Activated T-cell treated with anti-CD3 and anti-CD28 coated beads for 1 hour (primary cell): ENCODE results near the gene DZIP1L.
"Not testable (repeated sequence)": the region's sequence is repeated elsewhere in the genome, so short reads cannot be mapped to it uniquely, and the experiment has no call there.

Experiments
- DNase-seq: peaks from one replicate; pipeline ENCODE4 v3.0.0-alpha.2; 2020; ENCODE audit warnings: low read depth

The DZIP1L gene

DNA sequence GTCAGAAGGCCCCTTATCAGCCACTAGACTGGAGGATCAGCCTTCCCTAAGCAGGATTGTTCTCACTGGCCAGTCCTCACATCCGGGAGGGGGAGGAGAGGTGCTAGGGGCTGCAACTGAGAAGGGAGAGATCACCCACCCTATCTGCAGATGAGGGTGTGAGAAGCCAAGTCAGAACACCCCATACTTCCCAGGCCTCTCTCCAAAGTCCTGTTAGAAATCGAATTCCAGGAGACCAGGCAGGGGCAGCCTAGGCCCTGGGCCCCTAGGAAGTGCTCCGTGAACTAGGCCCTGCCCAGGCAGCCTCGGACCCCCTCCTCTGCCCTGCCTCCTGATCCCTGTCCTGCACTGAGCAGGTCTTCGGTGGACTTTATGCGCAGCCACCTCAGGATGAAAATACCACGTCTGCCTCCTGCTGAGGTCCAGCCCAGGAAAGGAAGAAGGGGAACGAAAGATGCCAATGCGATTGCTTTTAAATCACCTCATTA lies 933 bp downstream of the DZIP1L start:
- no peak for DNase-seq

DNA sequence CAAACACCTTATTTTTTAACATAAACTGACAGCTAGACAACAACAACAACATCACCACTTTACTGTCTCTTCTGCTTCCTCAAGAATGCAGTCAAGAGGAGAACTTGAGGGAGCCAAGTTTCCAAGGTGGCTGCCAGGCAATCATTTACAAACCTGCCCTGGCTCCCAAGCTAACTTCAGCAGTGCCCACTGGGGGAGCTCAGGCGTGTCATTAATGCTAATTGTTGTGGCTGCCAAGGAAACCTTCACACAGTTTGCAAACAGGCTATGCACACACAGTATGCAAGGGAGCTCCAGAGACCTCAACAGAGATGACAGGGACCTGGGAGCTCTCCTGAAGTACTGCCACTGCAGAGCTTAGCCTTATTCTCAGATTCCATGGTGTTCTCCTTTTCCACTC lies 2.1 kb downstream of the DZIP1L start:
- DNase-seq, result no peak

DNA sequence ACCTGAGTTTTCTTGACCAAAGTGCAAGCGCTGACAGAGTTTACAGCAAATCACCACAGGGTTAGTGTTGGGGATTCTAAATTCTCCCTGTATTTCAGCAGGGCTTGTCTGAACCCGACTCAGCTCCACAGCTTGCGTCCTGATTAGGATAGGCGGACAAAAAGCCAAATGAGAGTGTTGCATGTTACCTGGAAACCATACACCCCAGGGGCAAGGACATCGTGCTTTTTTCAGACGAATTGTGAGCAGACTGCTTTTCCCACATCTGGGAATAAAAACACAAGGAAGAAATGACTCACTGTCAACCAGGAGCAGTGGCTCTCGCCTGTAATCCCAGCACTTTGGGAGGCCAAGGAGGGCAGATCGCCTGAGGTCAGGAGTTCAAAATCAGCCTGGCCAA lies 3.0 kb downstream of the DZIP1L start:
- no peak for DNase-seq

DNA sequence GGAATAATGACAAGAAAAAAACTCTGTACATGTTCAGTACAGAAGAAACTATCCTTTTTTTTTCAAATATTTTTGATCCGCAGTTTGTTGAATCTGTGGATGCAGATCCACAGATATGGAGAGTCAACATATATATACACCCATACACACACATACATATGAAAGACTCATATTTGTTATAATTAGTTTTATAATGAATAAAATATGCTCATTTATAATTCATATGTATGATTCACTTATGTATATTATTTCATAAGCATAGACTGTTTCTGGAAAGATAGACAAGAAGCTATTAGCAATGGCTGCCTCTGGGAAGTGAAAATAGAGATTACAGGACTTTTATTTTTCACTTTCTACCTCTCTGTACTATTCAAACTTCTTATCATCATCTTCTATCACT lies 9.8 kb downstream of the DZIP1L start:
- no peak for DNase-seq

DNA sequence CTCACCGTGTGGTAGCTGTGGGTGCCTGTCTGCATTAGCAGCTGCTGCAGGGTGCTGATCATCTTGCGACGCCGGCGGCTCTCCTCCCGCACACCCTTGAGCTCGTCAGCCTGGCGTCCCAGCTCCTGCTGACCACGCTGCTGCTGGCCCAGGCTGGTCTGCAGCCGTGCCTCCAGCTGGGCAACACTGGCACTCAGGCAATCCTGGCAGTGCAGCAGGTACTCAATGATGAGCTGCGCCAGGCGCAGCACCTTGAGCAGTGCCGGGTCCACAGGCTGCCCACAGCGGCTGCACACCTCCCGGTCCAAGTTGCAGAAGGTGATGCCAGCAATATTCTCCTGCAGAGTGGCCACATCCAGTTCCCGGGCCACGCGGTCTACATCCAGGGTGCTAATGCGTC lies 11.9 kb downstream of the DZIP1L start:
- DNase-seq, result no peak

DNA sequence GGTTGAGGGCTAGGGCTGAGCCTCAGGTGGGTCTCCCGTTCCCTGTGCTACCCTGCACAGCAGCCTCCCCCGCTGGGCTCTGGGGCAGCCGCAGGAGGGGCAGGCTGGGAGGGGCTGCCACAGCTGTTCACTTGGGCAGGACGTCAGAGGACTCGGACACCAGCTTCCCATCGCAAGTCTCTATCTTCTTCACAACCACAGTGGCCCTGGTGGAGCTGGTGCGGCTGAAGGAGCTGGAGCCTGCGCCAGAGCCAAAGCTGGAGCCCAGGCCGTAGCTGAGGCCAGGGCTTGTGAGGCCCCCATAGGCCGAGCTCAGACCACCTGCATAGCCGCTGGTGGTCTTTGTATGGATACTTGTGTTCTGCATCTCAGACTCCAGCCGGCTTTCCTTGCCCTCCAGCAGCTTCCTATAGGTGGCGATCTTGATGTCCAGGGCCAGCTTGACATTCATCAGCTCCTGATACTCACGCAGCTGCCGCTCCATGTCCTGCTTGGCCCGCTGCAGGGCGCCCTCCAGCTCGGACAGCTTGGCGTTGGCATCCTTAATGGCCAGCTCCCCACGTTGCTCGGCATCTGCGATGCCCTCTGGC lies 14.0 kb downstream of the DZIP1L start:
- not testable (repeated sequence) for DNase-seq

DNA sequence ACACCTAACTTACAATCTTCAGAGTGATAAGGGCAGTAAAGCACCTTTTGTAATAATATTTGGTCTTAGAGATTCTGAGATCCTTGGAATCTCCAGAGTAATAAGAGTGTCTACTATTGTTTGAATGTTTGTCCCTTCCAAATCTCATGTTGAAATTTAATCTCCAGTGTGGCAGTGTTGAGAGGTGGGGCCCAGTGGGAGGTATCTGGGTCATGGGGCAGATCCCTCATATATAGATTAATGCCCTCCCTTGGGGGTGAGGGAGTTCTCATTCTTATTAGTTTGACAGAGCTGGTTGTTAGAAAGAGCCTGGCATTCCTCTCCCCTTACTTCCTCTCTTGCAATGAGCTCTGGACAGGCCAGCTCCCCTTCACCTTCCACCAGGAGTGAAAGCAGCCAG lies 16.0 kb downstream of the DZIP1L start:
- no peak for DNase-seq

DNA sequence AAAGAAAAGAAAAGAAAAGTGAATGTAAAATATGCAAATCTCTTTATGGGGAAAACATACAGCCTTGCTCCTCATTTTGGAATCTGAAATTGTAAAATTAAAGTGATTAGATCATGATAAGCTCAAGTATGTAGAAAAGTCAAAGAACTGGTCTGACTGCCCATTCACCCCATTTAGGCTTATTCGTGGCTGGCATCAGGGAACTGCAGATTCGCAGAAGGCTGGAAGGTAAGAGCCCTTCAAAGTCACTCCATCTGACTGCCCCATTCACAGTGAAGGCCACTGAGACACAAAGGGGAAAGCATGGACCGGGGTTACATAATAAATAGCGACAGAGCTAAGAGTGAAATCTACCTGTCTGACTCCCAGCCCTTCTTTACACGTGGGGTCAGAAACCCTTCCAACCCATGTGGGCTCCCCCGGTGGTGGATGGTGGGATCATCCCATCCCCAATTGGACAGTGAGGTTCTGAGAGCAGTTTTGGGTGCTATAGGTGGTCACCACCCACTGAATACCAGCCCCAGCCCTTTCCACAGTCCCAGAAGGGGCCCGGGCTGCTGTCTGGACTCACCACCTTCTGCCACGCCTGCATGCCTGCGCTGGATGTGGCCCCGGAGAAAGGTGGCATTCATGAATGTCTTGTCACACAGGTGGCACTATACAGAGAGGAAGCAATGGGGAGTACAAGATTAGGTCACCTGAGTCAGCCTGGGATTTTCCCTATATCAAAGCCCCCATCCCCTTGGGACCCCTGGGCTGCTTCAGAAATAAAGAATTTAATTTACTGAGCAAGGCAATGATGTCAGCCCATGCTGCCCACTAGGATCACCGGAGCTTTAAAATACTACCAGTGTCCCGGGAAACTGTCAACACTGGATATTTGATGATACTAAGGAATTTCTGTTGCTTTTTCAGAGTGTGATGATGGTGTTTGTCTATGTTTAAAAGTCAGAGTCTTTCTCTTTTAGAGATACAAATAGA lies 17.9 kb downstream of the DZIP1L start:
- DNase-seq, result no peak

DNA sequence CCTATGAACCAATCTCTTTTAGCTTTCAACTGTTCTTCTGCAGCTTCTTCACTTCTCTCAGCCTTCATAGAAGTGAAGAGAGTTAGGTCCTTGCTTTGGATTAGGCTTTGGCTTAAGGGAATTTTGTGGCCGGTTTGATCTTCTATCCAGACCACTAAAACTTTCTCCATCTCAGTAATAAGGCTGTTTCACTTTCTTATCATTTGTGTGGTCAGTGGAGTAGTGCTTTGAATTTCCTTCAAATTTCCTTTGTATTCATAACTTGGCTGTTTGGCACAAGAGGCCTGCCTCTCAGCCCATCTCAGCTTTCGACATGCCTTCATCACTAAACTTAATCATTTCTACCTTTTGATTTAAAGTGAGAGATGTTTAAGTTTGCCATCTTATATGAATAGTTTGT lies 21.7 kb downstream of the DZIP1L start:
- DNase-seq, result no peak

DNA sequence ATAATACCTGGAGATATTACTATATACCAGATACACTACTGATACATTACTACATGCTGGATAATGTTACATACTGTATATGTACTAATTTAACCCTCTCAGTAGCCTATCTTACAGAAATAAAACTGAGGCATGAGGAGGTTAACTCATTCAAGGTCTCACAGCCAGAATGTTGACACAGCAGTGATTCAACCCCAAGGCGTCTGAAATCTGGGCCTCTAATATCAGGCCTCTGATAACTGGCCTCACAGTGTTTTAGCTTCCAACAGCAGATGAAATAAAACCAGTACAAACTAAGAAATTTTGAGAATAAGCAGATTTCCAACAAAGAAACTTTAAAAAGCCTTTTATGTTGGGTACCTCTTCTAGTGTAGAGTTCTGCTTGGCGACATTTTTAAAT lies 23.4 kb downstream of the DZIP1L start:
- no peak for DNase-seq

DNA sequence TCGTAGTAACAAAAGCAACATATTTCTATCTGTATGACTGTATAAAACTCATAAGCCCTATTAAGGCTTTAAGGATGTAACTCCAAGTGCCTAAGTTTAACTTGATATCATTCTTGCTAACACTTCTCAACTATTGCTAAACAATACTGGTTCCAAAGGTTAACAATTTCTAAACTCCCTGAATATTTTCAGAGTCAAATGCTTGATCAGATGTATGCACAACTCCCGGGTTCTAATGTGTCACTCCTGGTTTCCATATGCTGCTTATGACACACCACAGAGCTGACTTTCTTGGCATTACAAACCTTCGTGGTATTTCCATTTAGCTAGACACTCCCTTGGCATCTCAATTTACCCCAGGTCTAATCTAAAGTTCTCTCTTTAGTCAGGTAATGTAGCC lies 26.3 kb downstream of the DZIP1L start:
- no peak for DNase-seq

DNA sequence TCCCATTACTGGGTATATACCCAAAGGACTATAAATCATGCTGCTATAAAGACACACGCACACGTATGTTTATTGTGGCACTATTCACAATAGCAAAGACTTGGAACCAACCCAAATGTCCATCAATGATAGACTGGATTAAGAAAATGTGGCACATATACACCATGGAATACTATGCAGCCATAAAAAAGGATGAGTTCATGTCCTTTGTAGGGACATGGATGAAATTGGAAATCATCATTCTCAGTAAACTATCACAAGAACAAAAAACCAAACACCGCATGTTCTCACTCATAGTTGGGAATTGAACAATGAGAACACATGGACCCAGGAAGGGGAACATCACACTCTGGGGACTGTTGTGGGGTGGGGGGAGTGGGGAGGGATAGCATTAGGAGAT lies 29.7 kb downstream of the DZIP1L start:
- not testable (repeated sequence) for DNase-seq

DNA sequence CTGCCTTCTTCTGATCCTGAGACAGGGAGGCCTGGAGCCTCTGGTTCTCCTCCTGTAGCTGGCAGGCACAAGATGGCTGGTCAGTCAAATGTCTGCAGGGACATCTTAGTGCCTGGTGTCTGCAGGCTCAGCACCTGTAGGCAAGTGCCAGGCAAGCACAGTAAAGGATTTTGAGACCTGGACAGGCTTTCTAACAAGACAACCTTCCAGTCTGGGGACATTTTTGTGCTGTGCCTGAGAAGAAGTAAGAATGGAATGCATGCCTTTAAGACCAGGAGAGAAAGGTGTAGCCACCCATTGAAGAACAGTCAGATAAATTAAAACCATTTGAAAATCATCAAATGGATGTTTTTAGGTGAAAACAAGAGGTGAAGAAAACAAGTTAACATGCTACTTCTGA lies 31.2 kb downstream of the DZIP1L start:
- no peak for DNase-seq

DNA sequence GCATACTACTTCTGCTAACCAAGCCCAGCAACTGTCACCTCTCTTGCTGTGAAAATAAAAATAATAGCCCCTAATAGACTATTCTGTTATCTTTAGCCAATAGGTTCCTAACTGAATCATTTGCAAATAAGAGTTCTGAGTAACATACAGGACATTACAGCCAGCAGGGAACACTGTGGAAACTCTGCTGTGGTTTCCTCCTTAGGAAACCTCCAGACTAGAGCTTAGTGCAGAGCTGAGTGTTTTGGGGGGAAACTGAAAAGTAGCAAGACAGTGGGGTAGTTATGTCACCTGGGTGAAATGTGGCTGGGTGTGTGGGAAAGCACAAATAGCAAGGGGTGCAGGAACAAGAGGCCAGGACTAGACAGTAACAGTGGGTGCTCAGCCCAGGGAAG lies 32.4 kb downstream of the DZIP1L start:
- DNase-seq, result no peak

DNA sequence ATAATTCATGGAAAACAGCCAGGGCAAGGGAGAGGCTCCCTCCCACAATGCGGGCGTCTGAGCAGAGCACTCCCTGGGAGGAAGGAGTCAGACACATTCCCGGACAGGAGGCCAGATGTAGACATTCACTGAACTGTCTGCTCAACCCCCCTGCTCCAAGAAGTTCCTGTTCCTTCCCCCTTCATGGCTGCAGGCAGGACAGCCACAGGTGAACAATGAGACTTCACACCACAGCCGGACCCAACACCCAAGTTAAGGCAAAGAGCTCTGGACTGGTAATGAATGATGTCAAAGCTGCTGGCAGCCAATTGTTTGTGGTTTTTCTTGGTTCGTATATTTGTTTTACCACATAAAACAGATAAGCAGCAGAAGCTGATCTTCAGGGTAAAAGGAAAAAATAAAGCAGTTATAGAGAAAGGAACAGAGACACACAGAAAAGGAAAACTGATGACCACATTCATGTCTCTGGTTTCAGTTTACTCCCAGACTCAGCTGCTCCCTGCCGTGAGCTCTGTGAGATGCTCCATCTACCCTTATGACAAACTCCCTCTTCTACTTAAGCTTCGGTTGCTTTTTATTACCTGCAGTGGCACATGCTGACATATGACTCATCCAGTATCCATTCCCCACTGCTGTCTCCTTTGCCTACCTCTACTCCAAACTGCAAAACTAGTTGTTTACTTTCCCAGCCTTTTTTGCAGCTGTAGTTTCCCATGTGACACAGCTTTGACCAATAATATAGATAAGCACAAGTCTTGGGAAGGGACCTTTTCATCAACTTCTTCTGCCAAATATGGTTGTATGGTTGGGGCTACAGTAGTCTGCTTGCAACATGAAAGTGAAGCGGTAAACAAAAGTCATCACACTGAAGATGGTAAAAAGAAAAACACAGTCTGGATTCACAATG lies 33.1 kb downstream of the DZIP1L start:
- no peak for DNase-seq

DNA sequence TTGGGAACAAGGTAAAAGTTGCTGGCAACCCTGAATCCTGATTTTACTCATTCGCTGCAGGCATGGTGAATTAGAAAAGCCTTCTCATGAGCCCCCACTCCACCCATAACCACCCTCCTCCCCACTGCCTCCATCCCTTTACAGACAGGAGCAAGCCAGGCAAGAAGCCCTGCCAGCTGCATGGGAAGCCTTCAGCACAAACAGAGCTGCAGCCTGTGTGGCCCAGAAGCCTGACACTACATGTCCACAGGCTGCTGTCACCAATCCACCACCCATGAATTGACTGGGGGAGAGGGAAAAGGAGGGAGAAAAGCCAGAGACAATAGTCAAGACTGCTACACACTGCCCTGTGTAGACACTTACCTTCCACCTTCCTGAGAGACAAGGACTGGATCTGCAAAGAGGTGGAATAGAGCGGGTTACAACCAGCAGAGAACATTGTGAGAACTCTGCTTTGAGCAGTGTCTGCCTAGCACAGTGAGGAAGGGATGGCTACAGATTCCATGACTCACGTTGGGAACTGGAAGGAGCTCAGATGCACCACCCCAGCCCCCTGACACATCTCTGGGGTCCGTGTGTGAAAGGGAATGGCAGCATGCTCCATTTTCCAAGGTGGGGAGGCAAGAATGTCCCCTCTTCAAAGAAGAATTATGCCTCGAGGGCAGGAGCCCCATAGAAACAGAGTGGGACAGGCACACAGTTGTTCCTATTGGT lies 33.9 kb downstream of the DZIP1L start:
- DNase-seq, result no peak

DNA sequence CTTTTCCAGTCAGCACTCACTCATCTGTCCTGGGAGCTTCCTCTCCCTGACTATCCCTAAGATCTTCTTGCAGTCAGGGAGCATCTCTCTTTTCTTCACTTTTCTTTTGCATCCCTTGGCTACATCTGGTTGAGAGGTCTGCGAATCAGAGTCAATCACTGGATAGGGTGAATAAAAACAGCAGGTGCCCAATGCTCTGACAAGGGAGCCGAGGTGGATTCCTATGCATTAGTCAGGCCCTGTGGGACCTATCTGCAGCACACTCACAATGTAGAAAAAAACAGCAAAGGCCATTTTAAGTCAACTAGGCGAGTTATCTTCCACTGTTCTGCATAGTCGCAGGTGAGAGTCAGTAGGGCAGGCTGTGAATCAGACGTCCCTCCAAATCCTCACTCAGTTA lies 35.5 kb downstream of the DZIP1L start:
- DNase-seq, result no peak

DNA sequence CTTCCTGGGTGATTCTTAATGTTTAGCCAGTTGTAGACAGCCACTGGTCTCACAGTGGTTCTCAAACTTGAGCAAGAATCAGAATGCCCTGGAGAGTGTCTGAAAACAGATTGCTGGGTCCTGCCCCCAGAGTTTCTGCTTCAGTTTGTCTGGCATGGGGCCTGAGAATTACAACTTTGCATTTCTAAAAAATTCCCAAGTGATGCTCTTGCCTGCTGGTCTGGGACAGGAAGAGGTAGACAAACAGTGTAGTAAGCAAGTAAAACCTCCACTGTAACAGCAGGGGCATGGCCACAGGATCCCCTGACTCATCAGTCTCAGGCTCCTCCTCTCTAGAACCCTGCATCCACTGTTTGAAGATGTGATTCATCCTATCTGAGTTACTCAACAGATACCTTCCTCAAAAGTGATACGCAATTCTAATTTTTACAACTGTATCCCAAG lies 36.5 kb downstream of the DZIP1L start:
- no peak for DNase-seq

DNA sequence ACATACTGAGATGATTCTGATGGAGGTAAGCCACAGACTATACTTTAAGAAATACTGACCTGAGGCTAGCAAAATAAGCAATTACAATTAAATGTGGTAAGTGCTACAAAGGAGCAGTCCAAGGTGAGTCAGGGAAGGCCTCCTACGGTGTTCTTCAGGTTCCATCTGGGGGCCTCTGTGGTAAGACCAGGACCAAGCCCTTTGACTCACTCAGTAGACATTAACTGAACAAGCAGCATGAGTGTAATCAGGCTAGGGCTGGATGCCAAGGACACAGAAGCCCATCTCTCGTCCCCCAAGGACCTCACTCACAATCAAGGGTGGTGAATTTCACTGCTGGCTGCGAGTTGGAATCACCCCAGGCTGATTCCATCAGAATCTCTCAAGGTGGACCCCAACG lies 37.3 kb downstream of the DZIP1L start:
- no peak for DNase-seq

DNA sequence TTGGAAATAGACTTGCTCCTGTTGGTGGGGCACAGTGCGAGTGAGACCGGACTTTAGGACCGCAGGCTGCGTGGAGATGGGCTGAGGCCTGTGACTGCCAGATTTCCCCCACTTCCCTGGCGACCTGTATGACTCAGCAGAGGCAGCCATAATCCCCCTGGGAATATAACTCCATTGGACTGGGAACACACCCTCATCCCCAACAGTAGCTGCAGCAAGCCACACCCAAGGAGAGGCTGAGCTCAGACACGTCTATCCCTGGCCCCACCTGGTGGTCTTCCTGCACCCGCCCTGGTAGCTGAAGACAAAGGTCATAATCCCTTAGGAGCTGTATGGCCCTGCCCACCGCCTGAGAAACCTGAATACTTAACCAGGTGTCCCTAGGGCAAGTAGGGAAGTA lies 42.6 kb downstream of the DZIP1L start:
- no peak for DNase-seq

DNA sequence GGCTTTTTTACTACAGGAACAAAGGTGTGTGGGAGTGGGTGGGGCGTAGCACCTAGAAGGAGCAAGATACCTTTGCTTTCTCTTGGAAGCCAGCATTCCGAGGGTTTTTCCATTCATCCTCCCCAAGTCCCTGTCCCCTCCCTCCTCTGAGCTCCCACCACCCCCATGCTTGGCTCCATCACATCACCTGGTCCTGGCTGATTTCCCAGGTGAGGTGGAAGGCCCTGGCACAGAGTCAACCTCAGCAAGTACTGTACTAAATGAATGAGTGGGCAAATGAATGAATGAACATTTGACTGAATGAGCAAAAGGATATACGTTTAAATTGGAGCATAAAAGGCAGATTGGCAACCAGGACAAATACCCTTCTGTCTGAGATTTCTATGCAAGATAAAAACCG lies 45.4 kb downstream of the DZIP1L start:
- no peak for DNase-seq
